ENCODE data around the gene TOMM70.

TOMM70 gene

GRCh38 chr3:100399341-100400071 is 1.4 kb downstream of the TOMM70 start:
- no peak for ATAC-seq
- no peak for TF ChIP-seq ZFP3 (CRISPR knock-in tag; IDR thresholded peaks at IDR 0.05)

DNA sequence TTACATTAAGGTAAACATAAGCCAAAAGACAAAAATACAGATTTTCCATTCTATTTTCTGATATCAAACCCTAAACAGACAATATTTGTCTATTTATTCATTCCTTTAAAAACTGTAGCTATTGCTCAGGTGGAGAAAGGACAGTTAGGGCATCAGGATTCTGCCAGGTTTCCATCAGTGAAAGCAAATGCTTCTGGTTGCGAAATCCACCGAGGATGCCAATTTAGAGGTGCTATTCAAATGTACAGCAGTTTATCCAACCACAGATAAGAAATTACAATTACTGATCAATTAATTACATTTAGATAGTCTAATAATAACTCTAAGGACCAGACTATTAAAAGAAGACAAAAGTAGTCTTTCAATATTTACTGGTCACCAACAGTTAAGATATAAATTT is 3.9 kb downstream of the TOMM70 start:
- ATAC-seq: no peak
- TF ChIP-seq PPARA (CRISPR knock-in tag; IDR thresholded peaks at IDR 0.05; ENCODE audit: borderline replicate concordance) (no peak), CSRNP3 (CRISPR knock-in tag; IDR thresholded peaks at IDR 0.05) (no peak), BACH2 (CRISPR knock-in tag; IDR thresholded peaks at IDR 0.05; ENCODE audit: borderline replicate concordance) (no peak), ZNF565 (CRISPR knock-in tag; conservative IDR thresholded peaks at IDR 0.05; ENCODE audit: low read depth) (no peak), ARNTL (CRISPR knock-in tag; IDR thresholded peaks at IDR 0.05; ENCODE audit: borderline replicate concordance, low read depth) (no peak), PATZ1 (CRISPR knock-in tag; IDR thresholded peaks at IDR 0.05; ENCODE audit: borderline replicate concordance) (no peak), ZNF8 (CRISPR knock-in tag; IDR thresholded peaks at IDR 0.05) (no peak), ZFP3 (CRISPR knock-in tag; IDR thresholded peaks at IDR 0.05) (no peak), ZC3H10 (CRISPR knock-in tag; IDR thresholded peaks at IDR 0.05) (no peak), POU6F1 (CRISPR knock-in tag; IDR thresholded peaks at IDR 0.05; ENCODE audit: borderline replicate concordance, low read depth) (no peak)
- TF ChIP-seq, protein P1, sequence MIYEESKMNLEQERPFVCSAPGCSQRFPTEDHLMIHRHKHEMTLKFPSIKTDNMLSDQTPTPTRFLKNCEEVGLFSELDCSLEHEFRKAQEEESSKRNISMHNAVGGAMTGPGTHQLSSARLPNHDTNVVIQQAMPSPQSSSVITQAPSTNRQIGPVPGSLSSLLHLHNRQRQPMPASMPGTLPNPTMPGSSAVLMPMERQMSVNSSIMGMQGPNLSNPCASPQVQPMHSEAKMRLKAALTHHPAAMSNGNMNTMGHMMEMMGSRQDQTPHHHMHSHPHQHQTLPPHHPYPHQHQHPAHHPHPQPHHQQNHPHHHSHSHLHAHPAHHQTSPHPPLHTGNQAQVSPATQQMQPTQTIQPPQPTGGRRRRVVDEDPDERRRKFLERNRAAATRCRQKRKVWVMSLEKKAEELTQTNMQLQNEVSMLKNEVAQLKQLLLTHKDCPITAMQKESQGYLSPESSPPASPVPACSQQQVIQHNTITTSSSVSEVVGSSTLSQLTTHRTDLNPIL (CRISPR knock-in tag; IDR thresholded peaks at IDR 0.05; ENCODE audit: low read depth): no peak

- no peak for ATAC-seq
- TF ChIP-seq ZC3H10 (CRISPR knock-in tag; IDR thresholded peaks at IDR 0.05): no peak
- TF ChIP-seq ARNTL (CRISPR knock-in tag; IDR thresholded peaks at IDR 0.05; ENCODE audit: borderline replicate concordance, low read depth): no peak
Observed at GRCh38 chr3:100395679-100396431, 5.0 kb downstream of the TOMM70 start.

GRCh38 chr3:100389025-100389424 is 11.9 kb downstream of the TOMM70 start:
- TF ChIP-seq TCF4 (CRISPR knock-in tag; IDR thresholded peaks at IDR 0.05; ENCODE audit: borderline replicate concordance): no peak
- no peak for TF ChIP-seq CSRNP3 (CRISPR knock-in tag; IDR thresholded peaks at IDR 0.05)
- no peak for TF ChIP-seq PATZ1 (CRISPR knock-in tag; IDR thresholded peaks at IDR 0.05; ENCODE audit: borderline replicate concordance)
- TF ChIP-seq OSR1 (CRISPR knock-in tag; IDR thresholded peaks at IDR 0.05): no peak
- no peak for TF ChIP-seq ZC3H10 (CRISPR knock-in tag; IDR thresholded peaks at IDR 0.05)
- TF ChIP-seq ZNF565 (CRISPR knock-in tag; conservative IDR thresholded peaks at IDR 0.05; ENCODE audit: low read depth): no peak
- no peak for TF ChIP-seq ZNF8 (CRISPR knock-in tag; IDR thresholded peaks at IDR 0.05)
- TF ChIP-seq PPARA (CRISPR knock-in tag; IDR thresholded peaks at IDR 0.05; ENCODE audit: borderline replicate concordance): no peak

More at GRCh38 chr3:100389025-100389424, 11.9 kb downstream of the TOMM70 start:
- no peak for ATAC-seq

All from SK-N-SH treated with all-trans-retinoic acid at 6 μM for 48 hours (cell line).